Stimulated activated CD4-positive, alpha-beta T cell treated with anti-CD3 and anti-CD28 coated beads, Interleukin-1b, Interleukin-23, amount 100 ng/mL, for 24 hours (primary cell): ENCODE results near the gene POLK.
"Not testable (repeated sequence)": the region's sequence is repeated elsewhere in the genome, so short reads cannot be mapped to it uniquely, and the experiment has no call there.

Source experiments
- DNase-seq, 4 experiments: peaks; one replicate each; pipeline ENCODE4 v3.0.0-alpha.2; 2020; ENCODE audit warnings: low read depth in 4 of 4, low spot score in 1 of 4

POLK gene

DNA sequence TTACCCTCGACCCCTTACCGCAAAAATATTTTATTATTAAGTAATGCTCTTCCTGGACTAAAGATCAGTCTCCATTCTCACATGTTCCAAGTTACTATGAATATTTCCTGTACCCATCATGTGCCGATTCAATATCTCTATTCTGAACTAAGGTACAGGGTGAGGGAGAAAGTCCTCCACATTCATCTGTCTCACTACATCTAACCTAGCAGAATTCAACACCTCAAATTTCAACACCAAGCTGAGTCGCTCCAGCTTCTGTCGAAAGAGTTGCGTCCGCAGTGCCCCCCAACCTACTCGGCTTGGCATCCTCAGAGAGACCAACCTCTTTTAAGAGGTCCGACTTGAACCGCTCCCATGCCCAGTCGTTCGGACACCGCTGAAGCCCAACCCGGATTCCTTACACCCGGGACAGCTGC is 1.3 kb upstream of the POLK start:
- DNase-seq: no peak

DNA sequence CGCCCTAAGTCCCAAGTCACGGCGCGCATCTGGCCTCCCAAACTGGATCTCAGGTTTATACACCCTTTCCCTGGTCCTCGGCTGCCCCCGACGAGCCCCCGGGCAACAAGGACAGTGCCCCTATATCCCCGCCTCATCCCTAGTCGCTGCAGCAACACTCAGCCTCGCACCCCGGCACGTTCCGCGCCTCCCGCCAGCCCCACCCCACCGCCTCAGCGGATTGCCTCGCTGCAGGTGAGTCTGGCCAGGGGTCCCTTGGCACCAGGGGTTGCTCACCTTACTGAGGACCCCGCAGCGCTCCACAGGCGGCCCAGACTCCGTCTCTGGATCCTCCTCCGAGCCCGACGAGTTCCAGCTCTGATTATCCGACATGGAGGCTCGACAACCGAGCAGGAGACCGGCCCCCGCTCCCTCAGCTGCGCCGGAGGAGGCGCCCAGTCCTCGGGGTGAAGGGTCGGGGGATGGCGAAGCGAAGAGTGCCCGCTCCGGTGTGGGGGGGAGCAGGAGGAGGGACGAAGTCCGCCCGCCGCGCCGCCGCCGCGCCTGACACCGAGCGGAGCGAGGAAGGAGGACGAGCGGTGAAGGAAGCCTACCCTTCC is 756 bp upstream of the POLK start:
- peak; percentile 8 to 19 (median 12) for DNase-seq

DNA sequence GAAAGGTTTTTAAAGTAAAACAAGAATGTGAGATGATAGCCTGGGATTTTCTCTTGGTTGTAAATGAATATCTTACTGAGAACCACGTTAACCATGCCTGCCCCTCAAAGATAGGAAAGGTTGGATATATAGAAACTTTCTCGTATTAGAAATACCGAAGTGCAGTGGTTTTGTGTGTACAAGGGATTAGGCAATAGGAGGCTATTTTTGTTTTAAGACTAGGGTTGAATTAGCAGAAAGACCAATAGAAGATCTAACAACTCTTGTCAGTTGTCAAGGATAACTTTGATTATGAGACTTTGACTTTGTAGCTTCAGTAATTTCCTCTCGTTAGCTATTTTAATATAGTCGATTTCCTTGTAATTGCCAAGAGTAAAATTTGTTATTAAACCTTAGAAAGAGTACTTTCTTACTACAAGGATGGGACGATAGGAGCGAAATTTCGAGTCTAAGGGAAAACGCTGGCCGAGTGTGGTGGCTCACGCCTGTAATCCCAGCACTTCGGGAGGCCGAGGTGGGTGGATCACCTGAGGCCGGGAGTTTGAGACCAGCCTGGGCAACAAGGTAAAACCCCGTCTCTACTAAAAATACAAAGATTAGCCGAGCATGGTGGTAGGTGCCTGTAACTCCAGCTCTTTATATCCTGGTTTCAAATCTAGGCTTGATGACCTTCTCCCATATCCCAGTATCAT is 838 bp downstream of the POLK start:
- no peak for DNase-seq

DNA sequence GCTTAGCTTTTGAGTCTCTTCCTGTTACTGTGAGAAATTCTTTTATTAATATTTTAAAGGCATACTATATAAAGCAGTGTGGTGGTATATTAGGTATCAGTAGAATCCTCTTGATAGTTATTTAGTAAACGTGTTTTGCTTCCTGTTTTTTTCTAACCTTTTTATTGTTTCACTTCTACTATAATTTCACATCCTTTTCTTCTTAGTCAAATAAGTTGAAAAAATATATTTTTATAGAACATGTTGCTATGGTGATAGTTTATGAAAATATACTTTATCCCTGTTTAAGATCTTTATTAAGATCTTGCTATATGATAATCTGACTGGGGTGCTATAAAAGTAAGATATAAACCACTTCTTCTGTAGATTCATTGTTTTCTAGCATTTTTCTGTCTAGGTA is 2.1 kb downstream of the POLK start:
- no peak for DNase-seq

DNA sequence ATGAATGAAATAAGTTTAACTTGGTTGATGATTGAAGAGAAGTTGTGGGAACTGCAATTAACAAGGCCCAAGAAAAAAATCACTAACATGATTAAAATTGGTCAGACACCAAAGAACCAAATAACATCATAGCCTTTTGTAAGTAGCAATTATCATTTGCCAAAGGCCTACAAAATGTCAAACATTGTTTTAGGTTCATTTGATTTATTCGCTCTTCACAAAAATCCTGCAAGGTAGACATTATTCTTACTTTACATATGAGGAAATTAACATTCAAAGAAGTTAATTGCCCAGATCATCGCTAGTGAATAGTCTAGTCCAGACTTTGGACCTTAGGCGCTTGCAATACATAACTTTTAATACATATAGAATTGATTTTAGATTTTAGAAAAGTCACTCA is 2.6 kb downstream of the POLK start:
- DNase-seq: no peak

DNA sequence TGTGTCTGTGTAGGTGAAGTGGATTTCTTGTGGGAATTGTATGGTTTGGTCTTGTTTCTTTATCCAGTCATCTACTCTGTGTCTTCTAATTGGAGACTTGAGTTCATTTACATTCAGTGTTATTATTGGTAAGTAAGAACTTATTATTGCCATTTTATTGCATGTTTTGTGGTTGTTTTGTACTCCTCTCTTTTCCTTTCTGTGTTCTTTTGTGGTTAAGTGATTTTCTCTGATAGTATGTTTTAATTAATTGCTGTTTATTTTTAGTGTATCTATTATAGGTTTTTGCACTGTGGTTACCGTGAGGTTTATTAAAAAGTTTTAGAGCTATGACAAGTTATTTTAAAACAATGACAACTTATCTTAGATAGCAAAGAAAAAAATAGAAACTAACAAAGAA is 8.1 kb downstream of the POLK start:
- DNase-seq: no peak

DNA sequence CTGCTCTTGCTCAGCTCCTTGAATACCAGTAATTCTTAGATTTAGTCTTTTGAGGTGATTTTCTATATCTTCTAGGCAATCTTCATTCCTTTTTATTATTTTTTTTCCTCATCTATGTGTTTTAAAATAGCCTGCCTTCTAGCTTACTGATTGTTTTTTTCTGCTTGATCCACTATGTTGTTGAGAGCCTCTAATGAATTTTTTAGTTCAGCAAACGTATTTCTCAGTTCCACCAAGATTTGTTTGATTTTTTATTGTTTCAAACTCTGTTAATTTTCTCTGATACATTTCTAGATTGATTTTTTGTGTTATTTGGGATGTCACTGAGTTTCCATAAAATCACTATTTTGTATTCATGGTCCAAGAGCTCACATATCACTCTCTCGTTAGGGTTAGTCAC is 9.5 kb downstream of the POLK start:
- no peak for DNase-seq

DNA sequence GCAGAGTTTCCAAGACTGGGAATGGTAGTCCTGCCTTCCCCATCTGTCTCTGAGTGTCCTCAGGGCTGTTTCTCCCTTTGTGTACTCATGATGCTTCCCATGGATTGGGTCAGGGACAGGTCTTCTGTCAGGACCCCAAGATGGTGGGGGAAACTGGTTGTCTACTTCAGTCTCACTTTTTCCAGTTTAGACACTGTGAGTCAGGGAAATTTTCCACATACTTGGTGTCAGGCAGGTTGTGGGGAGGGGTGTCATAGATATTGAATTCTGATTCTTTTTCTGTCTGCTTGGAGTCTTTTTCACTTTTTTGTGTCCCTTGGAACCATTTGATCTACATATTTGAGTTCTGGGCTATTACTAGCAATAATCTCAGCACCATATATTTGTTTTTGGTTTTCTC is 10.3 kb downstream of the POLK start:
- no peak for DNase-seq

DNA sequence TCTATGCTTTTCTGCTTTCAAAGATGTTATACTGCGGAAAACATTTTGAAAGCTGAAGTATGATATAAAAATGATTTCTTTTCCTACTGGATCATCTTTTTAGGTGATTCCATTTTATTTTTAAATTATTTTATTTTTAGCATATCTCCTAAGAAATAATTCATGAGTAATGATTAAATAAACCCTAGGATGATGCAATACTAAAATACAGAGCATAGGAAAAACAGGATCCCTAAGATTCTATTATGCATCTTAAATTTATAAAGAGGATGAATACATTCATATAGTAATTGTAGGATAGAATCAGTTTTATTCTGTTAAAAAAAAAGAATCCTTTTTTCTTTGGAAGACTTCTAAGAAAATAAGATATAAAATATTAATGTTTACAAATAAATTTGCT is 10.9 kb downstream of the POLK start:
- no peak for DNase-seq

DNA sequence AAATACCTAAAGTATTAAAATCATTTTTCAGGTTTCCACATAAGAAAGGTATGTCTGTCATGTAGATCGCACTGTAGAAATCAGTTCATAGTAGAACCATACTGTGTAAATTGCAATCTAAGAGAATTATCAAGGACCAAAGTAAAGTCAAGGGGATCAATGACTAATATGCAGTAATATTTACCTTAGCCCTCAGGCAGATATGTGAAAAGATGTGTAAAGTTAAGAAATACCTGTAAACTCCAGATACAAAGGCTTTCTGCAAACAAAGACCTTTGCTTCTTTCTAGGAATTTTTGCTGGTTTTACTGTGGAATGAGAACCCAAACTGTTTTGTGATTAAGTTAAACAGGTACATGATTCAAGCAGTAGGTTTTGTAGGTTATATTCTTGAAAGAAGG is 11.6 kb downstream of the POLK start:
- DNase-seq: no peak

DNA sequence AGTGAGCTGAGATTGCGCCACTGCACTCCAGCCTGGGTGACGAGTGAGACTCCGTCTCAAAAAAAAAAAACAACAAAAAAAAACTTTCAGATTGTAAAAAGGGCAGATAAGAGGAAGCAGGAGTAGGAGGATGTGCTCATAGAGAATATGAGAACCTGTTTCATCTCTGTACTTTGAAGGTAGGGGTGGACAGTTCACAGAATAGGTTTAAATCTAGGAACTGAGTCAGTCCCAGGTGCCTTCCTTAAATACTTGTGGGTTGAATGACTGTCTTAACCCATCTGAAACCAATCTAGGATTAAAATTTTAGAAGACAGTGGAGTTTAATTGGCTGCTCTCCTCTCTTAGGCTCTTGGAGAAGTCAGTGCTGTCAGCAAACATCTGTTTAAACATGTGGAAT is 12.4 kb downstream of the POLK start:
- no peak for DNase-seq

DNA sequence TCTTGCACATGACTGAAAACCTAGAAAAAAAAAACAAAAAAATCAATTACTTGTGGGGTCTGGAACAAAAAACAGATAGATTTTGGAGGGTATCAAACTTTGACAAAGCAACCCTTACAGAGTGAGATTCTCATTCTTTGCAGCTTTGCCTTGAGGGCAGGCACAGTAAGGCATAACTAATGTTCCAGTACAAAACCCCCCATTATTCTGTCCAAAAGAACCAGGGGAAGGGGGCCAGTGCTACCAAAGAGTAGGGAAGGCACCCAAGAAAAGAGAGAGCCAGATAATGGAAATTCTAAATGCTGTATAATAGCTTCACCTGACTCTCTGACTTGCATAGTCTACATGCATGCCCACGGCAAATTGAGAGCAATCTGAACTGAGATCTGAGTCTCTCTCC is 12.9 kb downstream of the POLK start:
- no peak for DNase-seq

DNA sequence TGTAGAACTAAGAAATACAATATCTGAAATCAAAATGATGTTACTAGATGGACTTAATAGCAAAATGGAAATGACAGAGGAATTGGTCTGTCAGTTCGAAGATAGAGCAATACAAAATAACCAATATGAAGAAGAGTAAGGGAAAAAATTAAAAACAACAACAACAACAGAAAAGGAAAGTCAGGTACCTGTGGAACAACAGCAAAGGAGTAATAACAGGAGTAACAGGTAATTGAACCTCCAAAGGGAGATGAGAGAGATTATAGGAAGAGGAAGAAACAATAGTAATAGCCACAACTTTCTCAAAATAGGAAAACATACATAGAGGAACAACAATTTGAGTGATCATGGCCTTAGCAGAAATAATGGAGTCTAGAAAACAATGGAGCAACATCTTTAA is 13.7 kb downstream of the POLK start:
- no peak for DNase-seq

DNA sequence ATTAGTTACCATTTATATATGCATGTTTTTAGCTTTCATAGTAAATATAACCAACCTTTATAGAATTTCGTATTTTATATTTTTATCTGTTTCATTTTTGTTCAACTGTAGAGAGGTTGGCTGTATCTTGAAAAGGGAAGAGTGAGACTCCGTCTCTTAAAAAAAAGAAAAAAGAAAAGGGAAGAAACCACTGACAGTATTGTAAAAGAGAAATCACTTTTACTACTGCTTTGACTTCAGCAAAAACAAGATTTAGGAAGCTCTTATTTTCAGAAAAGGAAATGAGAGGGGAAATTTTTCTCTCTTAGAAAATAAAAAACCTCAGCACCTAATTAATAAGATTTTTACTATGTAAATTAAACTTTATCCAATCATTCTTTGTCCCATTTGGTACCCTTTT is 14.4 kb downstream of the POLK start:
- no peak for DNase-seq

DNA sequence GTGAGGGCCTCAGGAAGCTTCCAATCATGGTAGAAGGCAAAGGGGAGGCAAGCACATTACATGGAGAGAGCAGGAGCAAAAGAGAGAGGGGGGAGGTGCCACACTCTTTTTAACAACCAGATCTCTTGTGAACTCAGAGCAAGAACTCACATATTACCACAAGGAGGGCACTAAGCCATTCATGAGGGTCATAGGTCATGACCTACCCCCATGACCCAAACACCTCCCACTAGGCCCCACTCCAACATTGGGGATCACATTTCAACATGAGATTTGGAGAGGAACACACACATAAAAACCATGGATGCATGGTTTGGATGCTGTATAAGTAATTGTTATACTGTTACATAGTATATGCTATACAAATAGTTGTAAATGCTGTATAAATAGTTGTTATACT is 17.5 kb downstream of the POLK start:
- no peak for DNase-seq

DNA sequence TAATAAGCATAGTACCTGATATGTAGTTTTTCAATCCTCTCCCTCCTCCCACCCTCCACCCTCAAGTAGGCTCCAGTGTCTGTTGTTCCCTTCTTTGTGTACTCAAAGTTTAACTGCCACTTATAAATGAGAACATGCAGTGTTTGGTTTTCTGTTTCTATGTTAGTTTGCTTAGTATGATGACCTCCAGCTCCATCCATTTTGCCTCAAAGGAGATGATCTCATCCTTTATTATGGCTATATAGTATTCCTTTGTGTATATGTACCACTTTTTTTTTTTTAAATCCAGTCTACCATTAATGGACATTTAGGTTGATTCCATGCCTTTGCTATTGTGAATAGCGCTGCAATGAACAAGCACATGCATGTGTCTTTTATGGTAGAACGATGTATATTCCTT is 20.5 kb downstream of the POLK start:
- no peak for DNase-seq

DNA sequence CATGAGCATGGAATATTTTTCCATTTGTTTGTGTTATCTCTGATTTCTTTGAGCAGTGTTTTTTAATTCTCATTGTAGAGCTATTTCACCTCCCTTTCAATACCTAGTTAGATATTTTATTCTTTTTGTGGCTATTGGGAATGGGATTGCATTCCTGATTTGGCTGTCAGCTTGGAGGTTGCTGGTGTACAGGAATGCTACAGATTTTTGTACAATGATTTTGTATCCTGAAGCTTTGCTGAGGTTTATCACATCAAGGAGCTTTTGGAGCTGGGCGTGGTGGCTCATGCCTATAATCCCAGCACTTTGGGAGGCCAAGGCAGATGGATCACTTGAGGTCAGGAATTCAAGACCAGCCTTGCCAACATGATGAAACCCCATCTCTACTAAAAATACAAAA is 22.0 kb downstream of the POLK start:
- not testable (repeated sequence) for DNase-seq

DNA sequence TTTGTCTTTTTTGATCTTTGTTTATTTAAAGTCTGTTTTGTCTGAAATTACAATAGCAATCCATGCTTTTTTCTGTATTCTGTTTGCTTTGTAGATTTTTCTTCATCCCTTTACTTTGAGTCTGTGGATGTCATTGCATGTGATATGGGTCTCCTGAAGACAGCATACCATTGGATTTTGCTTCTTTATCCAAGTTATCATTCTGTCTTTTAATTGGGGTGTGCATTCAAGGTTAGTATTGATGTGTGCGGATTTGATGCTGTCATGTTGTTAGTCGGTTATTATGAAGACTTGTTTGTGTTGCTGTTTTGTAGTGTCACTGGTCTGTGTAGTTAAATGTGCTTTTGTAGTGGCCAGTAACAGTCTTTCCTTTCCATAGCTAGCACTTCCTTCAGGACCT is 23.0 kb downstream of the POLK start:
- DNase-seq: no peak

DNA sequence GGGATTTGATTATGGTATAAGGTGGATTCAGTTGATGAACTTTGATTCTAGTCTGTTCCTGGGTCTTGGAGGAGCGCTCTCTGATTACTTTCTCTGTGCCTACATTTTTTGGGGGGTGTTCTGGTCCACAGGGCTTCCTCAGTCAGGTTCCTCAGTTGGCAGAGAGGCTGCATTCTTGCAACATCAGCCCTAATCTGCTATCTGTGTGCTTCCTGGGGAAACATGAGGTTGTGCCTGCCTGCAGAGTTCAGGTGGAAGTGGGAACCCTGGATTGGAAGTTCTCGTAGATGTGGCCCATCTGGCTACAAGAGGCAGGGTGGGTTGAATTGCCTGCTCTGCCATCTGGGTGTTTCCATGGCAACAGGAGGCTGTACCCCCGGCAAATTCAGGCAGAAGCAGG is 24.5 kb downstream of the POLK start:
- DNase-seq: no peak

DNA sequence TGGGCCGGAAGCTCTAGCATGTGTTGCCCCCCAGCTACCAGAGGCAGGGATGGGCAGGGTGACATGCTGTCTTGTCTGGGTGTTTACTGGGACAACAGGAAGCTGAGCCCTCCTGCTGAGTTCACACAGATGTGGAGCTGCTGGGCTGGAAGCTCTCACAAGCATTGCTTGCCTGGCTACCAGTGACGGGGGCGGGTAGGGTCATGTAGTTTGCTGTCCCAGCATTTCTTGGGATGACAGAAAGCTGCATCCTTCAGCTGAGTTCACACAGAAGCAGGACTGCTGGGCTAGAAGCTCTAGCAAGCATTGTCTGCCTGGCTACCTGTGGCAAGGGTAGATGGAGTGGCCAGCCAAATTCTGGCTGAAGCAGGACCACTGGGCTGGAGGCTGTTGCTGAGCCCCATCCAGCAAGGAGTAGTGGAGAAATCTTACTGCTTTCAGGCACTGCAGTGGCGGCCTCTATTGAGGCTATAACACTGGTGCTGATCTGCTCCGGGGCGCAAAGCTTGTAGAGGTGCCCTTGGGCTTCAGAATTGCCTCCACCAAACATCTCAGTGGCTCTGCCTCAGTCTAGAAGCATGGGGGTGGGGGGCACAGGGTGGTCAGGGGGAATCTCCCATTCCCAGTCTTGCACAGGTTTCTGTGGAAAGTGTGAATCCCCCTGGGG is 25.1 kb downstream of the POLK start:
- no peak for DNase-seq

DNA sequence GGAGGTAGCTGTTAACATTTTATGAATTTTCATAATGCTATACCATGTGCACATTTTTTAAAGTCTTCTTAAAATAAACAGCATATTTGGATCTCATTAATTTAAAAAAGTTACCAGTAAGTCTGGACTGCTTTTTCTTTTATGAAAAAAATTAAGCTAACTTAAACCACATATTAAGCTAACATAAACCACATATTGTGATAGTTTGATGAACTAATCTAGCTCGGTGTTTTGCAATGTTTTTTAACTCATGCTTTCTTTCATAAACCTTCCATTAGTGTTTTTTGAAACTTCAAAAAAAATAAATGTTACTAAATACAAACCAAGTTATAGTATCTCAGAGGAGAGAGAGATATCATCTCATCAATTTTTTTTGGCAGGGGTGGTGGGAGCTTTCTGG is 26.5 kb downstream of the POLK start:
- DNase-seq: no peak

DNA sequence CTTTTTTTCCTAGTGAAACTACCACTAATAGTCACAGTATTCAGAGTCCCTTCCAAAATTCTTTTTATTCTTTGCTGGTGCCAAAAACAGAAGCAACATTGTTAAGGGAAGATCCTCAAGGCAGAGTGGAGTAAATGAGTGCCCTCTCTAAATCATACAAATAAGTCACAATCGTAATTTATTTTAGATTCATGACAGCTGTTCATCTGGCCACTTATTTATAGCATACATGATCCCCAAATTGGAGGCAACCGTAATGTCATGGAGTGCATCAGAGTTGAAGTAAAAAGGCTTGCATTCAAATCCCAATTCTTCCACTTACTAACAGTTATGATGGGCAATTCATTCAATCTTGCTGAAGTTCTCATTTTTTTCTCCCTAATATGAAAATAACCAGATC is 33.4 kb downstream of the POLK start:
- DNase-seq: no peak

DNA sequence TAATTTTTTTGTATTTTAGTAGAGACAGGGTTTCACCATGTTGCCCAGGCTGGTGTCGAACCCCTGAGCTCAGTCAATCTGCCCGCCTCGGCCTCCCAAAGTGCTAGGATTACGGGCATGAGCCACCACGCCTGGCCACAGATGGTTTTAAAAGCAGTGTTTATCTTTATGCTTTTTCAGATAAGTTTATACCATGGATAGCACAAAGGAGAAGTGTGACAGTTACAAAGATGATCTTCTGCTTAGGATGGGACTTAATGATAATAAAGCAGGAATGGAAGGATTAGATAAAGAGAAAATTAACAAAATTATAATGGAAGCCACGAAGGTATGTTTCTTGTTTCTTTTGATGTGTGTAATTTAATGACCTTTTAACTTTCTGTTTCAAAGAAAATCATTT is 35.1 kb downstream of the POLK start:
- DNase-seq: no peak
